Measurements from ENCODE around the gene CCDC12.

GRCh38 chr3:46958467-46959160 lies 17.9 kb downstream of the CCDC12 start:
- TF ChIP-seq CTCF (IDR thresholded peaks at IDR 0.05) (no peak), POLR2A (IDR thresholded peaks at IDR 0.05) (no peak)

Data from lower leg skin (tissue), 3 donors.